Upper lobe of left lung (tissue), 6 donors: ENCODE measurements around the gene CCDC158. TPM values are rescaled to one million over a fixed set of nuclear protein-coding genes. Genes with fewer than 3 reads are reported as not detected.

ENCODE experiments used
- ATAC-seq, 2 donors: fragments of 200-7000 bp; cut with Tn5 transposase; one replicate each; pipeline ENCODE4 v1.9.1; 2022; ENCODE audit warnings: mild to moderate bottlenecking in 2 of 2, moderate library complexity in 2 of 2; ENCODE audit not compliant: low FRiP score in 2 of 2
- DNase-seq, 2 donors: peaks; one replicate each; pipeline ENCODE4 v3.0.0-alpha.2; 2019 to 2020
- H3K27ac ChIP-seq, 4 donors: fragments of 200-600 bp; sonication (generic); one replicate each; pipeline ENCODE4 v1.5.1; 2016 to 2019
- H3K27me3 ChIP-seq, 4 donors: fragments of 200-600 bp; sonication (generic); one replicate each; pipeline ENCODE4 v1.5.1; 2017 to 2019
- H3K36me3 ChIP-seq, 4 donors: fragments of 200-600 bp; sonication (generic); one replicate each; pipeline ENCODE4 v1.5.1; 2016 to 2019
- H3K4me1 ChIP-seq, 4 donors: fragments of 200-600 bp; sonication (generic); one replicate each; pipeline ENCODE4 v1.5.1; 2018 to 2019
- H3K4me3 ChIP-seq, 4 donors: fragments of 200-600 bp; sonication (generic); one replicate each; pipeline ENCODE4 v1.5.1; 2017 to 2019; ENCODE audit warnings: mild to moderate bottlenecking in 2 of 4, moderate library complexity in 1 of 4
- H3K9me3 ChIP-seq, 4 donors: fragments of 200-600 bp; sonication (generic); one replicate each; pipeline ENCODE4 v1.5.1; 2018 to 2019
- EP300 ChIP-seq, 4 donors: sonication (generic); formaldehyde crosslinking; IDR thresholded peaks; one replicate each; pipeline ENCODE4 v1.5.1; 2017; ENCODE audit warnings: antibody characterized with exemption in 4 of 4, control low read depth in 2 of 4
- POLR2A ChIP-seq, 4 donors: fragments of 450-650 bp; IDR thresholded peaks; one replicate each; pipeline ENCODE4 v1.5.1; 2016 to 2017; ENCODE audit warnings: antibody characterized with exemption in 4 of 4, mild to moderate bottlenecking in 2 of 4
- POLR2AphosphoS5 ChIP-seq, 2 donors: sonication (generic); formaldehyde crosslinking; IDR thresholded peaks; one replicate each; pipeline ENCODE4 v1.5.1; 2017; ENCODE audit warnings: antibody characterized with exemption in 2 of 2
- WGBS, 2 donors: methylation state at CpG; one replicate each; pipeline ENCODE4 v1.1.5; 2017 to 2018; 5-methylcytosine and 5-hydroxymethylcytosine counted together
- small RNA-seq, 4 donors: library from RNA; depleted of rRNA; stranded (forward); fragments of <200 nt; gene quantifications; one replicate each; pipeline ENCODE3, GENCODE V24; 2016
- total RNA-seq, 6 donors: library from RNA; depleted of rRNA in 4 of 6; stranded (reverse); fragments of >200 nt in 4 of 6; gene quantifications; one replicate each; pipeline versions ENCODE4 v1.1.0 to v1.2.1, GENCODE V29; 2016 to 2021
- TF ChIP-seq, protein P1 (sequence below), 6 experiments: fragments of 450-650 bp in 4 of 6; fragments of 200-600 bp in 2 of 6; sonication (generic) in 2 of 6; IDR thresholded peaks; one replicate each; pipeline ENCODE4 v1.5.1; 2016 to 2019; ENCODE audit warnings: antibody characterized with exemption in 6 of 6
- donor health status: DM: no; HTN: no; CAD: no; lungs with moderate emphysema.
- donor health status: DM: no; HTN: yes; CAD: no; lungs with severe emphysema.

The CCDC158 gene
- total RNA-seq, 6 donors from 2014 or later, result 0.11 to 1.0 (median 0.37) TPM; not detected in 1

DNA sequence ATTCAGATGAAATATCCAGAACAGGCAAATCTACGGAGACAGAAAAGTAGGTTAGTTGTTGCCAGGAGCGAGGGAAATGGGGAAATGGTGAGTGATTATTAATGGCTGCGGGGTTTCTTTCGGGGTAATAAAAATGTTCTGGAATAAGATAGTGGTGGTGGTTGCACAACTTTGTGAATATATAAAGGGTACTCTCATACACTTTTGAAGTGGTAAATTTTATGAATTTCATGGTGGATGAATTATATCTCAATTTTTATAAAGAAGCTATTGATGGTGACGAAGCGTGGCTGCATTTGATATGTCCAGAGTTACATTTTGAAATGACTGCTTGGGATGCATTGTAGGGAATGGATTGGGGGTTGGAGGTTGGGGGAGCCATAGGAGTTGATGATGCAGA lies 153.1 kb downstream of the CCDC158 start:
- H3K27ac ChIP-seq, result no peak overlapping the region
- TF ChIP-seq POLR2A (IDR thresholded peaks at IDR 0.05) (no peak), POLR2AphosphoS5 (IDR thresholded peaks at IDR 0.05) (no peak), EP300 (IDR thresholded peaks at IDR 0.05) (no peak)
- TF ChIP-seq, protein P1, sequence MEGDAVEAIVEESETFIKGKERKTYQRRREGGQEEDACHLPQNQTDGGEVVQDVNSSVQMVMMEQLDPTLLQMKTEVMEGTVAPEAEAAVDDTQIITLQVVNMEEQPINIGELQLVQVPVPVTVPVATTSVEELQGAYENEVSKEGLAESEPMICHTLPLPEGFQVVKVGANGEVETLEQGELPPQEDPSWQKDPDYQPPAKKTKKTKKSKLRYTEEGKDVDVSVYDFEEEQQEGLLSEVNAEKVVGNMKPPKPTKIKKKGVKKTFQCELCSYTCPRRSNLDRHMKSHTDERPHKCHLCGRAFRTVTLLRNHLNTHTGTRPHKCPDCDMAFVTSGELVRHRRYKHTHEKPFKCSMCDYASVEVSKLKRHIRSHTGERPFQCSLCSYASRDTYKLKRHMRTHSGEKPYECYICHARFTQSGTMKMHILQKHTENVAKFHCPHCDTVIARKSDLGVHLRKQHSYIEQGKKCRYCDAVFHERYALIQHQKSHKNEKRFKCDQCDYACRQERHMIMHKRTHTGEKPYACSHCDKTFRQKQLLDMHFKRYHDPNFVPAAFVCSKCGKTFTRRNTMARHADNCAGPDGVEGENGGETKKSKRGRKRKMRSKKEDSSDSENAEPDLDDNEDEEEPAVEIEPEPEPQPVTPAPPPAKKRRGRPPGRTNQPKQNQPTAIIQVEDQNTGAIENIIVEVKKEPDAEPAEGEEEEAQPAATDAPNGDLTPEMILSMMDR (IDR thresholded peaks at IDR 0.05), result no peak

DNA sequence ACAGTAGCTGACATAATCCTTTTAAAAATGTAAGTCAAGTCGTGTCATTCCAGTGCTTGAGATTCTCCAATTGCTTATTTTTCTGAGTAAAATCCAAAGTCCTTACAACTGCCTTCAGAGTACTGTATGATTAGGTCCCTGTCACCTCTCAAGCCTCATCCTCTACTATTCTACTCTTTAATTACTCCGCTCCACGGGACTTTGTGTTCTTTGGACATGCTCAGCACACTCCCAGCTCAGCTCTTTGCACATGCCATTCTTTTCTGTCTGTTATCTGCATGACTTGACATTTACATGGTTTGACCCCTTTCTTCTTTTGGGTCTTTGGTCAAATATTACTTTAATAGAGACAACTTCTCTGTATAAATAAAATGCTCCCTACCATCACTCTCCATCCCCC lies 154.3 kb downstream of the CCDC158 start:
- TF ChIP-seq, protein P1 (IDR thresholded peaks at IDR 0.05), result no peak
- TF ChIP-seq POLR2AphosphoS5 (IDR thresholded peaks at IDR 0.05), result no peak
- TF ChIP-seq POLR2A (IDR thresholded peaks at IDR 0.05), result no peak
- TF ChIP-seq EP300 (IDR thresholded peaks at IDR 0.05), result no peak
- 77 to 83% methylated on average over 3 of the region's 3 CpGs for WGBS, 2 donors
- no peak overlapping the region for H3K4me3 ChIP-seq
- H3K27ac ChIP-seq, result no peak overlapping the region
- DNase-seq, result no peak
- no peaks in the 10 kb centered on the region for H3K4me1 ChIP-seq
- no peaks in the 10 kb centered on the region for H3K9me3 ChIP-seq
- no peak for ATAC-seq
- H3K27me3 ChIP-seq, result no peaks in the 10 kb centered on the region
- H3K36me3 ChIP-seq, result no peaks in the 10 kb centered on the region

More for the DNA sequence above, 153.1 kb downstream of the CCDC158 start:
- Histone ChIP-seq H3K4me1 (peaks cover 0 to 4% (median 0%) of the 10 kb centered on the region in 4 donors), H3K27me3 (no peaks in the 10 kb centered on the region), H3K4me3 (no peak overlapping the region), H3K36me3 (no peaks in the 10 kb centered on the region), H3K9me3 (no peaks in the 10 kb centered on the region)
- WGBS, 2 donors, result 95 to 97% methylated on average over 6 of the region's 6 CpGs
- DNase-seq (no peak), ATAC-seq (no peak)

DNA sequence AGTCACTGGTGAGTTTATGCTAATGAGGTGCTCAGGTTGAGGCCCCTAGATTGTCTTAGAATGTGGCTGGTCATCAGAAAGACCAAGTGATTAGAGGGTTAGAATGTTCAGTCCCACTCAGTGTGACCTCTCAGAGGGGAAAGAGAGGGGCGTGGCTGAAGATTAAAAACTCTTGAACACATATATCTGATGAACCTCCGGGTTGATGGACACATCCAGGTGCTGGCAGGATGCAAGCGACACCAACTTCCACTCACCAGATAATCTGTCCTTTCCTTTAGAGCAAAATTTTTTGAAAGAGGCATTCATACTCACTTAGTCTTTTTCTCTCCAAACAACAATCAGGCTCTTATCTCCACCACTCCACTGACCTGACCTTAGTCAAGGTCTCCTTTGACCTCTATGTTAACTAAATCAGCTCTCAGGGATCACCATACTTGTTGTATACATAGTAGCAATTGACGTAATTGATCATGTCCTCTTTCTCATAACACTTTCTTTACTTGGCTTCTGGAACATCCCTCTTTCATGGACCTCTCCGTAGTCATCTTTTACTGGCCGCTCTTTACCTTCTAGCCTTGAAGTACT lies 155.2 kb downstream of the CCDC158 start:
- Histone ChIP-seq H3K36me3 (no peaks in the 10 kb centered on the region), H3K9me3 (no peaks in the 10 kb centered on the region), H3K27ac (no peak overlapping the region), H3K27me3 (no peaks in the 10 kb centered on the region), H3K4me3 (no peak overlapping the region), H3K4me1 (no peaks in the 10 kb centered on the region)
- DNase-seq (no peak), ATAC-seq (no peak)
- 83 to 84% methylated on average over 6 of the region's 6 CpGs for WGBS, 2 donors
- TF ChIP-seq POLR2A (IDR thresholded peaks at IDR 0.05), result no peak
- TF ChIP-seq POLR2AphosphoS5 (IDR thresholded peaks at IDR 0.05), result no peak
- no peak for TF ChIP-seq EP300 (IDR thresholded peaks at IDR 0.05)
- TF ChIP-seq, protein P1 (IDR thresholded peaks at IDR 0.05), result no peak

Small RNA genes lying within 50 kb of the gene (small RNA-seq; reads per million reads assigned to genes)
- gene RF00278, result 0 reads per million in 4 donors
- 0 reads per million in 4 donors for gene RNU6-1000P

Other genes starting within 250 kb of the CCDC158 start
- 100 to 1,000 TPM; 103 to 190 (median 174) TPM for gene SCARB2, start 207.3 kb downstream of the CCDC158 start, total RNA-seq
- 10 to 100 TPM in 2 of 6 donors, 1 to 10 TPM in 4; 4.0 to 17.5 (median 6.5) TPM for gene FAM47E, start 169.4 kb downstream of the CCDC158 start, total RNA-seq
- gene STBD1, start 114.4 kb downstream of the CCDC158 start, total RNA-seq, result 10 to 100 TPM in 2 of 6 donors, 1 to 10 TPM in 4; 3.6 to 14.2 (median 5.7) TPM
- 100 to 1,000 TPM in 3 of 6 donors, 10 to 100 TPM in 3; 62.3 to 216 (median 116) TPM for gene SHROOM3, start 14.1 kb upstream of the CCDC158 start, total RNA-seq